ENCODE results near the gene SLC7A6. TPM values are rescaled to one million over a fixed set of nuclear protein-coding genes. Genes with fewer than 3 reads are reported as not detected.

SLC7A6 gene
- total and polyA plus RNA-seq, 2 experiments from 2014 or later: 17.3 to 20.9 TPM

GRCh38 chr16:68217506-68217905 lies 46.8 kb upstream of the SLC7A6 start:
- in situ Hi-C loops (cut with MboI): no loop called here
- 94 to 95% methylated on average over 4 of the region's 4 CpGs for WGBS, 2 experiments (ENCODE audit: low coverage in 1 of 2, low lambda C conversion rate in 2 of 2, missing lambda C conversion rate in 2 of 2)

GRCh38 chr16:68219725-68220351 lies 44.5 kb upstream of the SLC7A6 start:
- 95 to 98% methylated on average over 6 of the region's 6 CpGs for WGBS, 2 experiments (ENCODE audit: low coverage in 1 of 2, low lambda C conversion rate in 2 of 2, missing lambda C conversion rate in 2 of 2)
- H3K79me2 ChIP-seq (ENCODE audit: insufficient read depth): no peaks in the 10 kb centered on the region
- TF ChIP-seq EZH2phosphoT487 (IDR thresholded peaks at IDR 0.05; ENCODE audit: insufficient read depth, low read depth) (no peak), EZH2 (IDR thresholded peaks at IDR 0.05; ENCODE audit: insufficient read depth, poor library complexity, severe bottlenecking) (no peak)
- no peaks in the 10 kb centered on the region for H3K27me3 ChIP-seq (replicated peaks; ENCODE audit: insufficient read depth)
- H2AFZ ChIP-seq: no peak overlapping the region
- no peaks in the 10 kb centered on the region for H3F3A ChIP-seq (ENCODE audit: insufficient read depth)
- H3K4me3 ChIP-seq: no peak overlapping the region
- no peaks in the 10 kb centered on the region for H3K36me3 ChIP-seq (ENCODE audit: low read depth)
- DNase-seq: no peak
- no peaks in the 10 kb centered on the region for H4K20me1 ChIP-seq (ENCODE audit: insufficient read depth)
- no peaks in the 10 kb centered on the region for H3K4me1 ChIP-seq (ENCODE audit: insufficient read depth)
- no peaks in the 10 kb centered on the region for H3K9me3 ChIP-seq (ENCODE audit: low read depth)
- H3K4me2 ChIP-seq (ENCODE audit: unreplicated experiment): no peak overlapping the region
- H3K9me2 ChIP-seq (ENCODE audit: insufficient read depth): no peaks in the 10 kb centered on the region
- no peak overlapping the region for H3K9ac ChIP-seq
- in situ Hi-C loops (cut with MboI): no loop called here
- H3K27ac ChIP-seq: no peak overlapping the region

More at GRCh38 chr16:68217506-68217905, 46.8 kb upstream of the SLC7A6 start:
- no peak overlapping the region for H2AFZ ChIP-seq
- no peaks in the 10 kb centered on the region for H3K9me2 ChIP-seq (ENCODE audit: insufficient read depth)
- H3K36me3 ChIP-seq (ENCODE audit: low read depth): no peaks in the 10 kb centered on the region
- H3F3A ChIP-seq (ENCODE audit: insufficient read depth): no peaks in the 10 kb centered on the region
- H3K9ac ChIP-seq: no peak overlapping the region
- H3K4me3 ChIP-seq: no peak overlapping the region
- TF ChIP-seq EZH2phosphoT487 (IDR thresholded peaks at IDR 0.05; ENCODE audit: insufficient read depth, low read depth) (no peak), EZH2 (IDR thresholded peaks at IDR 0.05; ENCODE audit: insufficient read depth, poor library complexity, severe bottlenecking) (no peak)
- H3K27ac ChIP-seq: no peak overlapping the region
- no peaks in the 10 kb centered on the region for H3K4me1 ChIP-seq (ENCODE audit: insufficient read depth)
- H3K79me2 ChIP-seq (ENCODE audit: insufficient read depth): peaks cover 4% of the 10 kb centered on the region; the same call in 1 of the 2 replicates
- no peak overlapping the region for H3K4me2 ChIP-seq (ENCODE audit: unreplicated experiment)
- H3K27me3 ChIP-seq (replicated peaks; ENCODE audit: insufficient read depth): no peaks in the 10 kb centered on the region
- H4K20me1 ChIP-seq (ENCODE audit: insufficient read depth): no peaks in the 10 kb centered on the region
- H3K9me3 ChIP-seq (ENCODE audit: low read depth): no peaks in the 10 kb centered on the region
- DNase-seq: no peak

DNA sequence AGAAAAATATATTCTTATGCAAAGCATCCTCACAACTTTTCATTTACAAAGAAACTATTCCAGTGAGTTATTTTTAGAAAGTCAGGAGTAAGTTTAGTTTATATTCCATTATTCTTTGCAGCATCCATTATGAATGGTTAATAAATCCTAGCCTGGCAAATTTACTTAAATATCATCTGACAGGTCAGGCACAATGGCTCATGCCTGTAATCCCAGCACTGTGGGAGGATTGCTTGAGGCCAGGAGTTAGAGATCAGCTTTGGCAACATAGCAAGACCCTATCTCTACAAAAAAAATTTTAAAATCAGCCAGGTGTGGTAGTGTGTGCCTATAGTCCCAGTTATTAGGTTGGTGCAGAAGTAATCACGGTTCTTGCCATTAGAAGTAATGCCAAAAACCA lies 41.3 kb upstream of the SLC7A6 start:
- in situ Hi-C loops (cut with MboI): no loop called here
- H3K79me2 ChIP-seq (ENCODE audit: insufficient read depth): no peaks in the 10 kb centered on the region
- WGBS, 2 experiments (ENCODE audit: low coverage in 1 of 2, low lambda C conversion rate in 2 of 2, missing lambda C conversion rate in 2 of 2): 87 to 100% methylated on average over 1 of the region's 1 CpG
- no peak overlapping the region for H3K4me3 ChIP-seq
- no peak for DNase-seq
- H2AFZ ChIP-seq: no peak overlapping the region
- no peaks in the 10 kb centered on the region for H4K20me1 ChIP-seq (ENCODE audit: insufficient read depth)
- no peak for TF ChIP-seq EZH2 (IDR thresholded peaks at IDR 0.05; ENCODE audit: insufficient read depth, poor library complexity, severe bottlenecking)
- TF ChIP-seq EZH2phosphoT487 (IDR thresholded peaks at IDR 0.05; ENCODE audit: insufficient read depth, low read depth): no peak
- no peaks in the 10 kb centered on the region; the same call in 1 of the 2 replicates for H3K4me1 ChIP-seq (ENCODE audit: insufficient read depth)
- H3K4me2 ChIP-seq (ENCODE audit: unreplicated experiment): no peak overlapping the region
- H3K27ac ChIP-seq: no peak overlapping the region
- no peaks in the 10 kb centered on the region for H3K27me3 ChIP-seq (replicated peaks; ENCODE audit: insufficient read depth)
- H3K9ac ChIP-seq: no peak overlapping the region
- no peaks in the 10 kb centered on the region for H3K36me3 ChIP-seq (ENCODE audit: low read depth)
- H3K9me2 ChIP-seq (ENCODE audit: insufficient read depth): no peaks in the 10 kb centered on the region
- H3K9me3 ChIP-seq (ENCODE audit: low read depth): no peaks in the 10 kb centered on the region
- H3F3A ChIP-seq (ENCODE audit: insufficient read depth): 0 out of 2 replicates have a peak, but pooled peaks cover 3% of the 10 kb centered on the region

DNA sequence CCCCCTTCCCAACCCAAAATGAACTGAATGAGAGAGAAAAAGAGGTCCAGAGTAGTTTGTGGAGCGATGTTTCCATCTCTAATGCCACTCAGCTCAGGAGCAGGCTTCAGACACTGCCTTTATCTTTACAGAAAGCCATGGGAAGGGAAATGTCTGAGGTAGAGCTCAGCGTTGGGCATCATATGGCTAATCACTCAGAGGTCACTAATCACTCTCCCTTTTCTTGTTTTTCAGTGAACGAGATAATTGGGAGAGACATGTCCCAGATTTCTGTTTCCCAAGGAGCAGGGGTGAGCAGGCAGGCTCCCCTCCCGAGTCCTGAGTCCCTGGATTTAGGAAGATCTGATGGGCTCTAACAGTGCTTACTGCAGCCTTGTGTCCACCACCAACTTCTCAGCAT lies 38.2 kb upstream of the SLC7A6 start:
- in situ Hi-C loops (cut with MboI): no loop called here
- H2AFZ ChIP-seq: no peak overlapping the region
- H3K9me3 ChIP-seq (ENCODE audit: low read depth): no peaks in the 10 kb centered on the region
- H3F3A ChIP-seq (ENCODE audit: insufficient read depth): 0 out of 2 replicates have a peak, but pooled peaks cover 3% of the 10 kb centered on the region
- H4K20me1 ChIP-seq (ENCODE audit: insufficient read depth): no peaks in the 10 kb centered on the region
- no peak overlapping the region for H3K4me3 ChIP-seq
- H3K27ac ChIP-seq: no peak overlapping the region
- H3K4me1 ChIP-seq (ENCODE audit: insufficient read depth): no peaks in the 10 kb centered on the region; the same call in 1 of the 2 replicates
- no peak for TF ChIP-seq EZH2phosphoT487 (IDR thresholded peaks at IDR 0.05; ENCODE audit: insufficient read depth, low read depth)
- TF ChIP-seq EZH2 (IDR thresholded peaks at IDR 0.05; ENCODE audit: insufficient read depth, poor library complexity, severe bottlenecking): no peak
- no peak for DNase-seq
- H3K79me2 ChIP-seq (ENCODE audit: insufficient read depth): no peaks in the 10 kb centered on the region
- H3K9me2 ChIP-seq (ENCODE audit: insufficient read depth): no peaks in the 10 kb centered on the region
- H3K4me2 ChIP-seq (ENCODE audit: unreplicated experiment): no peak overlapping the region
- H3K9ac ChIP-seq: no peak overlapping the region
- whole genome bisulfite sequencing, 2 experiments (ENCODE audit: low coverage in 1 of 2, low lambda C conversion rate in 2 of 2, missing lambda C conversion rate in 2 of 2): 75 to 77% methylated on average over 4 of the region's 4 CpGs
- no peaks in the 10 kb centered on the region for H3K36me3 ChIP-seq (ENCODE audit: low read depth)
- no peaks in the 10 kb centered on the region for H3K27me3 ChIP-seq (replicated peaks; ENCODE audit: insufficient read depth)
